Keratinocyte (primary cell): ENCODE measurements around the gene BMPER. TPM values are rescaled to one million over a fixed set of nuclear protein-coding genes. Genes with fewer than 3 reads are reported as not detected.

Experiments
- DNase-seq: peaks from one replicate; pipeline ENCODE4 v3.0.0-alpha.2; 2011; ENCODE audit warnings: low read depth, missing footprints, low spot score
- FAIRE-seq: peaks from 2 replicates; lab custom pipeline; 2011; peaks lifted over from hg19 to GRCh38; lab: Jason Lieb, UNC
- H2AFZ ChIP-seq: 2 replicates; pipeline ENCODE4 v1.6.0; 2012; ENCODE audit warnings: low read length, control low read depth, inconsistent platforms; ENCODE audit not compliant: control insufficient read depth
- H3K27ac ChIP-seq: 2 replicates; pipeline ENCODE4 v1.5.1; 2011; ENCODE audit warnings: low read length; ENCODE audit not compliant: control insufficient read depth, insufficient read depth
- H3K27me3 ChIP-seq: 3 replicates; pipeline ENCODE4 v1.6.0; 2011; ENCODE audit warnings: low read length; ENCODE audit not compliant: control insufficient read depth, insufficient read depth; ENCODE audit errors: extremely low read depth
- H3K36me3 ChIP-seq, 2 experiments: 2 replicates in 1 of 2; 3 replicates in 1 of 2; pipeline ENCODE4 v1.5.1; 2011; ENCODE audit warnings: low read length in 2 of 2, mild to moderate bottlenecking in 1 of 2; ENCODE audit not compliant: control insufficient read depth in 2 of 2, insufficient read depth in 2 of 2; ENCODE audit errors: extremely low read depth in 1 of 2
- H3K4me1 ChIP-seq: 3 replicates; pipeline ENCODE4 v1.5.1; 2011; ENCODE audit warnings: low read length; ENCODE audit not compliant: control insufficient read depth, insufficient read depth; ENCODE audit errors: extremely low read depth
- H3K4me2 ChIP-seq: 3 replicates; pipeline ENCODE4 v1.6.0; 2011; ENCODE audit warnings: low read depth, low read length; ENCODE audit not compliant: control insufficient read depth, insufficient read depth; ENCODE audit errors: extremely low read depth
- H3K4me3 ChIP-seq, 3 experiments: fragments of 200-600 bp in 1 of 3; sonication (generic) in 1 of 3; 2 replicates in 2 of 3; 3 replicates in 1 of 3; pipeline ENCODE4 v1.5.1; 2011 to 2016; ENCODE audit warnings: low read length in 3 of 3, mild to moderate bottlenecking in 3 of 3, control low read depth in 2 of 3, inconsistent platforms in 1 of 3, low read depth in 1 of 3, mixed read lengths in 1 of 3, mixed run types in 1 of 3, moderate library complexity in 1 of 3; ENCODE audit not compliant: control insufficient read depth in 2 of 3, insufficient read depth in 2 of 3; ENCODE audit errors: extremely low read depth in 1 of 3
- H3K79me2 ChIP-seq: 2 replicates; pipeline ENCODE4 v1.6.0; 2012; ENCODE audit warnings: low read length; ENCODE audit not compliant: control insufficient read depth, insufficient read depth
- H3K9ac ChIP-seq: 3 replicates; pipeline ENCODE4 v1.6.0; 2011; ENCODE audit warnings: low read length; ENCODE audit not compliant: control insufficient read depth, insufficient read depth; ENCODE audit errors: extremely low read depth
- H3K9me1 ChIP-seq: 3 replicates; pipeline ENCODE4 v1.6.0; 2011; ENCODE audit warnings: low read length; ENCODE audit not compliant: control insufficient read depth, insufficient read depth; ENCODE audit errors: extremely low read depth
- H3K9me3 ChIP-seq: 2 replicates; pipeline ENCODE4 v1.5.1; 2012; ENCODE audit warnings: low read depth, low read length; ENCODE audit not compliant: control insufficient read depth
- H4K20me1 ChIP-seq: 3 replicates; pipeline ENCODE4 v1.6.0; 2011; ENCODE audit warnings: low read length; ENCODE audit not compliant: control insufficient read depth, insufficient read depth; ENCODE audit errors: extremely low read depth
- EZH2 ChIP-seq: IDR thresholded peaks from one replicate; pipeline ENCODE4 v1.6.1; 2012; ENCODE audit warnings: inconsistent platforms, mild to moderate bottlenecking, low read length, moderate library complexity
- dilution Hi-C: fragments of 300-500 bp; cut with MboI; formaldehyde crosslinking; loops from one replicate; pipeline ENCODE4 v1.7.0; 2020; ENCODE audit warnings: low sequenced_read_pairs; ENCODE audit not compliant: extremely low pct_ligation_motif_present
- polyA plus RNA-seq, 5 experiments: library from polyadenylated mRNA; depleted of rRNA in 3 of 5; stranded (reverse) in 3 of 5; stranded (forward) in 1 of 5; unstranded in 1 of 5; fragments of >200 nt; gene quantifications; 1 replicate in 1 of 5; 2 replicates in 3 of 5; 3 replicates in 1 of 5; pipeline versions ENCODE4 v1.2.1 to v1.2.3, GENCODE V29; 2011 to 2012; ENCODE audit warnings: missing spikeins in 2 of 5, low read depth in 1 of 5, low replicate concordance in 1 of 5
- TF ChIP-seq, protein P1 (sequence below), 3 experiments: IDR thresholded peaks in 1 of 3; conservative IDR thresholded peaks in 1 of 3; optimal IDR thresholded peaks in 1 of 3; 2 replicates in 2 of 3; 3 replicates in 1 of 3; pipeline versions ENCODE3 to v1.5.1; 2011; ENCODE audit warnings: low read length in 3 of 3, mild to moderate bottlenecking in 3 of 3, moderate library complexity in 2 of 3, control low read depth in 1 of 3, inconsistent platforms in 1 of 3; ENCODE audit not compliant: insufficient read depth in 2 of 3; ENCODE audit errors: extremely low read depth in 1 of 3

Gene BMPER
- polyA plus RNA-seq, 1 donor (not counting 4 experiments of a cell fraction or from before 2014, with no cell fraction given): 0.67 TPM

- TF ChIP-seq, protein P1, sequence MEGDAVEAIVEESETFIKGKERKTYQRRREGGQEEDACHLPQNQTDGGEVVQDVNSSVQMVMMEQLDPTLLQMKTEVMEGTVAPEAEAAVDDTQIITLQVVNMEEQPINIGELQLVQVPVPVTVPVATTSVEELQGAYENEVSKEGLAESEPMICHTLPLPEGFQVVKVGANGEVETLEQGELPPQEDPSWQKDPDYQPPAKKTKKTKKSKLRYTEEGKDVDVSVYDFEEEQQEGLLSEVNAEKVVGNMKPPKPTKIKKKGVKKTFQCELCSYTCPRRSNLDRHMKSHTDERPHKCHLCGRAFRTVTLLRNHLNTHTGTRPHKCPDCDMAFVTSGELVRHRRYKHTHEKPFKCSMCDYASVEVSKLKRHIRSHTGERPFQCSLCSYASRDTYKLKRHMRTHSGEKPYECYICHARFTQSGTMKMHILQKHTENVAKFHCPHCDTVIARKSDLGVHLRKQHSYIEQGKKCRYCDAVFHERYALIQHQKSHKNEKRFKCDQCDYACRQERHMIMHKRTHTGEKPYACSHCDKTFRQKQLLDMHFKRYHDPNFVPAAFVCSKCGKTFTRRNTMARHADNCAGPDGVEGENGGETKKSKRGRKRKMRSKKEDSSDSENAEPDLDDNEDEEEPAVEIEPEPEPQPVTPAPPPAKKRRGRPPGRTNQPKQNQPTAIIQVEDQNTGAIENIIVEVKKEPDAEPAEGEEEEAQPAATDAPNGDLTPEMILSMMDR (optimal IDR thresholded peaks at IDR 0.05 in 1 of 3, IDR thresholded peaks at IDR 0.05 in 1 of 3, conservative IDR thresholded peaks at IDR 0.05 in 1 of 3; ENCODE audit: extremely low read depth in 1 of 3, insufficient read depth in 2 of 3, low read length in 3 of 3): no peak
- TF ChIP-seq EZH2: no peak
Observed at GRCh38 chr7:34038816-34039470, 133.6 kb downstream of the BMPER start.

GRCh38 chr7:34041707-34042106 is 136.4 kb downstream of the BMPER start:
- Histone ChIP-seq H3K27me3 (no peaks in the 10 kb centered on the region), H2AFZ (no peak overlapping the region), H3K36me3 (no peaks in the 10 kb centered on the region), H4K20me1 (no peaks in the 10 kb centered on the region), H3K4me1 (peaks cover 3% of the 10 kb centered on the region), H3K79me2 (no peaks in the 10 kb centered on the region), H3K4me3 (no peak overlapping the region), H3K9me3 (no peaks in the 10 kb centered on the region), H3K4me2 (no peak overlapping the region), H3K9me1 (no peaks in the 10 kb centered on the region), H3K9ac (no peak overlapping the region), H3K27ac (no peak overlapping the region)
- no peak for FAIRE-seq
- no peak for TF ChIP-seq EZH2
- TF ChIP-seq, protein P1 (optimal IDR thresholded peaks at IDR 0.05 in 1 of 3, IDR thresholded peaks at IDR 0.05 in 1 of 3, conservative IDR thresholded peaks at IDR 0.05 in 1 of 3; ENCODE audit: extremely low read depth in 1 of 3, insufficient read depth in 2 of 3, low read length in 3 of 3): no peak
- dilution Hi-C loops: no loop called here
- DNase-seq: no peak

More at GRCh38 chr7:34038816-34039470, 133.6 kb downstream of the BMPER start:
- no peak overlapping the region for H3K4me3 ChIP-seq
- H3K4me2 ChIP-seq: no peak overlapping the region
- H3K9me3 ChIP-seq: no peaks in the 10 kb centered on the region
- peaks cover 28% of the 10 kb centered on the region for H3K4me1 ChIP-seq
- H3K27ac ChIP-seq: no peak overlapping the region
- no peaks in the 10 kb centered on the region for H4K20me1 ChIP-seq
- DNase-seq: no peak
- H3K9me1 ChIP-seq: no peaks in the 10 kb centered on the region
- H2AFZ ChIP-seq: no peak overlapping the region
- no peaks in the 10 kb centered on the region for H3K79me2 ChIP-seq
- no peak for FAIRE-seq
- H3K36me3 ChIP-seq: no peaks in the 10 kb centered on the region
- dilution Hi-C loops: no loop called here
- no peaks in the 10 kb centered on the region for H3K27me3 ChIP-seq
- no peak overlapping the region for H3K9ac ChIP-seq
